HepG2 (cell line): Measurements from ENCODE around the gene WNK4. TPM values are rescaled to one million over a fixed set of nuclear protein-coding genes. Genes with fewer than 3 reads are reported as not detected.

Source experiments
- ARNT2 ChIP-seq: sonication (generic); formaldehyde crosslinking; IDR thresholded peaks from 2 replicates; pipeline ENCODE4 v1.8.0; 2022; ENCODE audit warnings: mild to moderate bottlenecking, low read depth, missing genetic modification reagents, moderate library complexity
- GATAD2A ChIP-seq: IDR thresholded peaks from 2 replicates; pipeline ENCODE4 v1.6.1; 2016
- HNRNPLL ChIP-seq: fragments of 200-400 bp; formaldehyde crosslinking; IDR thresholded peaks from 2 replicates; pipeline ENCODE4 v1.6.1; 2017; ENCODE audit warnings: mild to moderate bottlenecking, low read depth, low read length; ENCODE audit not compliant: poor library complexity, severe bottlenecking
- KDM2A ChIP-seq: sonication (generic); formaldehyde crosslinking; IDR thresholded peaks from 2 replicates; pipeline ENCODE4 v1.4.0; 2020; ENCODE audit warnings: low read depth, missing genetic modification reagents, borderline replicate concordance
- MIER2 ChIP-seq: IDR thresholded peaks from 2 replicates; pipeline ENCODE4 v1.6.1; 2016; ENCODE audit warnings: missing biosample characterization, missing genetic modification reagents
- MTF2 ChIP-seq: sonication (generic); formaldehyde crosslinking; IDR thresholded peaks from 2 replicates; pipeline ENCODE4 v1.5.0; 2020; ENCODE audit warnings: missing genetic modification reagents, borderline replicate concordance
- NR0B2 ChIP-seq: sonication (generic); formaldehyde crosslinking; IDR thresholded peaks from 2 replicates; pipeline ENCODE4 v1.4.0; 2020; ENCODE audit warnings: mild to moderate bottlenecking, missing genetic modification reagents
- RBFOX2 ChIP-seq: fragments of 200-400 bp; formaldehyde crosslinking; IDR thresholded peaks from 2 replicates; pipeline ENCODE4 v1.6.1; 2017; ENCODE audit warnings: low read depth, mild to moderate bottlenecking, low read length
- RBM39 ChIP-seq: fragments of 200-400 bp; formaldehyde crosslinking; IDR thresholded peaks from one replicate; pipeline ENCODE4 v1.6.1; 2018; ENCODE audit warnings: antibody characterized with exemption, mild to moderate bottlenecking, low read depth, low read length; ENCODE audit not compliant: poor library complexity, severe bottlenecking
- SP2 ChIP-seq: sonication (generic); formaldehyde crosslinking; IDR thresholded peaks from 2 replicates; pipeline ENCODE4 v1.5.1; 2020; ENCODE audit warnings: mild to moderate bottlenecking, missing genetic modification reagents
- TCF7 ChIP-seq: sonication (generic); IDR thresholded peaks from 2 replicates; pipeline ENCODE4 v1.6.1; 2016; ENCODE audit warnings: antibody characterized with exemption, low read depth
- TERF1 ChIP-seq: sonication (generic); formaldehyde crosslinking; IDR thresholded peaks from 2 replicates; pipeline ENCODE4 v1.8.0; 2022; ENCODE audit warnings: mild to moderate bottlenecking, missing genetic modification reagents, moderate library complexity
- TOPORS ChIP-seq: sonication (generic); formaldehyde crosslinking; IDR thresholded peaks from 2 replicates; pipeline ENCODE4 v1.8.0; 2023; ENCODE audit warnings: mild to moderate bottlenecking, missing genetic modification reagents
- WIZ ChIP-seq: sonication (generic); formaldehyde crosslinking; IDR thresholded peaks from 2 replicates; pipeline ENCODE4 v1.5.1; 2020; ENCODE audit warnings: mild to moderate bottlenecking, missing genetic modification reagents
- ZFP36 ChIP-seq: fragments of 150-350 bp; IDR thresholded peaks from 2 replicates; pipeline ENCODE4 v1.6.1; 2018; ENCODE audit warnings: borderline replicate concordance, low read length, low read depth; ENCODE audit not compliant: partially characterized antibody
- ZFX ChIP-seq: sonication (generic); formaldehyde crosslinking; IDR thresholded peaks from 2 replicates; pipeline ENCODE4 v1.4.0; 2020; ENCODE audit warnings: mild to moderate bottlenecking, low read depth, missing genetic modification reagents, moderate library complexity
- ZKSCAN5 ChIP-seq: sonication (generic); formaldehyde crosslinking; IDR thresholded peaks from 2 replicates; pipeline ENCODE4 v1.5.1; 2020; ENCODE audit warnings: mild to moderate bottlenecking, missing genetic modification reagents
- ZMYM4 ChIP-seq: sonication (generic); formaldehyde crosslinking; IDR thresholded peaks from 2 replicates; pipeline ENCODE4 v1.8.1; 2023; ENCODE audit warnings: mild to moderate bottlenecking, missing genetic modification reagents
- ZNF350 ChIP-seq: sonication (generic); formaldehyde crosslinking; IDR thresholded peaks from 2 replicates; pipeline ENCODE4 v1.4.0; 2020; ENCODE audit warnings: mild to moderate bottlenecking, low read depth, missing genetic modification reagents, borderline replicate concordance
- ZNF414 ChIP-seq: sonication (generic); formaldehyde crosslinking; IDR thresholded peaks from 2 replicates; pipeline ENCODE4 v1.5.0; 2020; ENCODE audit warnings: missing genetic modification reagents
- ZNF724P ChIP-seq: sonication (generic); formaldehyde crosslinking; IDR thresholded peaks from 2 replicates; pipeline ENCODE4 v1.8.0; 2022; ENCODE audit warnings: missing genetic modification reagents, borderline replicate concordance
- ZNF770 ChIP-seq: sonication (generic); formaldehyde crosslinking; IDR thresholded peaks from 2 replicates; pipeline ENCODE4 v1.5.0; 2020; ENCODE audit warnings: mild to moderate bottlenecking, missing genetic modification reagents
- ZNF773 ChIP-seq: sonication (generic); formaldehyde crosslinking; IDR thresholded peaks from 2 replicates; pipeline ENCODE4 v1.4.0; 2020; ENCODE audit warnings: missing genetic modification reagents, borderline replicate concordance
- ZNF780A ChIP-seq: sonication (generic); formaldehyde crosslinking; IDR thresholded peaks from 2 replicates; pipeline ENCODE4 v1.8.0; 2022; ENCODE audit warnings: mild to moderate bottlenecking, missing genetic modification reagents, moderate library complexity
- polyA plus RNA-seq, 8 experiments: library from polyadenylated mRNA; depleted of rRNA in 3 of 8; stranded (reverse) in 7 of 8; unstranded in 1 of 8; fragments of >200 nt; fragmentation: Illumina TruSeq in 4 of 8; extraction: Trizol in 4 of 8; gene quantifications; 2 replicates each; pipeline versions ENCODE4 v1.2.1 to v1.2.3, GENCODE V29; 2011 to 2016; ENCODE audit warnings: low read depth in 4 of 8, missing spikeins in 1 of 8, mixed read lengths in 1 of 8; ENCODE audit not compliant: insufficient read depth in 1 of 8
- total RNA-seq, 5 experiments: library from RNA; depleted of rRNA; stranded (reverse); fragments of >200 nt; fragmentation: Illumina TruSeq; extraction: Trizol; gene quantifications; 2 replicates each; pipeline ENCODE4 v1.2.3, GENCODE V29; 2016; ENCODE audit warnings: low read depth in 1 of 5

Gene WNK4
- total and polyA plus RNA-seq, 2 of the 13 experiments (the other 11 are each of a cell fraction or from before 2014, with no cell fraction given) = 2.7 to 13.7 TPM

GRCh38 chr17:42760652-42761581 is 19.5 kb upstream of the WNK4 start, which contains the start of gene RAMP2 (continued):
- TF ChIP-seq ZNF770 (CRISPR knock-in tag) (peak; percentile 64; the same call in 1 of the 2 replicates), TERF1 (CRISPR knock-in tag) (peak; percentile 90; the same call in 1 of the 2 replicates), RBFOX2 (no peak), ZKSCAN5 (CRISPR knock-in tag) (peak; percentile 57; the same call in 1 of the 2 replicates), HNRNPLL (peak; percentile 23), GATAD2A (no peak; the same call in 1 of the 2 replicates), TOPORS (peak; percentile 29; the same call in 1 of the 2 replicates), TCF7 (no peak), ARNT2 (CRISPR knock-in tag) (peak; percentile 49; the same call in 1 of the 2 replicates), ZNF724P (CRISPR knock-in tag) (peak; percentile 75; the same call in 1 of the 2 replicates), ZFP36 (no peak), ZNF414 (CRISPR knock-in tag) (0 out of 2 replicates have a peak, but pooled peaks have one; percentile 52), ZMYM4 (peak; percentile 51; the same call in 1 of the 2 replicates), ZNF350 (CRISPR knock-in tag) (no peak), KDM2A (CRISPR knock-in tag) (peak; percentile 71; the same call in 1 of the 2 replicates), RBM39 (peak; percentile 22), ZNF773 (CRISPR knock-in tag) (no peak), SP2 (0 out of 2 replicates have a peak, but pooled peaks have one; percentile 36), ZFX (CRISPR knock-in tag) (peak; percentile 49), ZNF780A (CRISPR knock-in tag) (no peak), WIZ (CRISPR knock-in tag) (0 out of 2 replicates have a peak, but pooled peaks have one; percentile 30), NR0B2 (CRISPR knock-in tag) (peak; percentile 52; the same call in 1 of the 2 replicates), MTF2 (CRISPR knock-in tag) (peak; percentile 60; the same call in 1 of the 2 replicates), MIER2 (CRISPR knock-in tag) (0 out of 2 replicates have a peak, but pooled peaks have one; percentile 23)
